OCI-LY7 (cell line): ENCODE data around the gene WDR4. TPM values are rescaled to one million over a fixed set of nuclear protein-coding genes. Genes with fewer than 3 reads are reported as not detected.

Experiments
- BruUV-seq: library from RNA; stranded (reverse); fragments of 400-500 nt; replicated peaks from 2 replicates; lab custom pipeline; 2021; lab: Mats Ljungman, UMichigan
- CTCF ChIA-PET: fragments of 300-600 bp; sonication (Branson Sonifier 250); formaldehyde crosslinking; loops from one replicate; lab custom pipeline; 2022; ENCODE audit warnings: antibody characterized with exemption; ENCODE audit not compliant: unreplicated experiment; lab: Charles Lee
- POLR2A ChIA-PET: fragments of 300-600 bp; sonication (Branson Sonifier 250); formaldehyde crosslinking; loops from one replicate; lab custom pipeline; 2022; ENCODE audit warnings: antibody characterized with exemption; lab: Charles Lee
- DNase-seq: peaks from one replicate; pipeline ENCODE4 v3.0.0-alpha.2; 2015; ENCODE audit warnings: low spot score
- H2AFZ ChIP-seq: fragments of 200-600 bp; sonication (generic), shearing (Covaris generic); 2 replicates; pipeline ENCODE4 v1.6.1; 2014; ENCODE audit warnings: mild to moderate bottlenecking, antibody characterized with exemption, low read length, moderate library complexity
- H3K27ac ChIP-seq: fragments of 200-600 bp; sonication (generic); 2 replicates; pipeline ENCODE4 v1.5.1; 2014; ENCODE audit warnings: mixed run types, low read depth, mild to moderate bottlenecking, moderate library complexity, low read length, inconsistent platforms; ENCODE audit not compliant: poor library complexity, severe bottlenecking
- H3K36me3 ChIP-seq: fragments of 200-600 bp; sonication (generic); 2 replicates; pipeline ENCODE4 v1.6.1; 2014; ENCODE audit warnings: mild to moderate bottlenecking, antibody characterized with exemption, low read length, moderate library complexity, mixed read lengths; ENCODE audit not compliant: insufficient read depth
- H3K4me1 ChIP-seq: fragments of 200-600 bp; sonication (generic); 2 replicates; pipeline ENCODE4 v1.5.1; 2014; ENCODE audit warnings: mild to moderate bottlenecking, low read length; ENCODE audit not compliant: insufficient read depth, poor library complexity, severe bottlenecking
- H3K4me2 ChIP-seq: fragments of 200-600 bp; sonication (generic); 2 replicates; pipeline ENCODE4 v1.6.1; 2014; ENCODE audit warnings: mild to moderate bottlenecking, low read length
- H3K4me3 ChIP-seq: fragments of 200-600 bp; sonication (generic); 2 replicates; pipeline ENCODE4 v1.5.1; 2014; ENCODE audit warnings: mild to moderate bottlenecking, low read depth, low read length; ENCODE audit not compliant: poor library complexity, severe bottlenecking
- H3K79me2 ChIP-seq: fragments of 200-600 bp; sonication (generic); 2 replicates; pipeline ENCODE4 v1.6.1; 2016; ENCODE audit warnings: low read depth, mild to moderate bottlenecking, low read length, moderate library complexity, mixed read lengths; ENCODE audit not compliant: insufficient read depth
- H3K9me2 ChIP-seq: fragments of 200-600 bp; sonication (generic); 2 replicates; pipeline ENCODE4 v1.6.1; 2016; ENCODE audit warnings: mild to moderate bottlenecking, low read length, mixed read lengths; ENCODE audit not compliant: insufficient read depth
- H3K9me3 ChIP-seq: fragments of 200-600 bp; sonication (generic); 2 replicates; pipeline ENCODE4 v1.6.1; 2014; ENCODE audit warnings: mild to moderate bottlenecking, mixed run types, low read length, mixed read lengths
- H4K20me1 ChIP-seq: fragments of 200-600 bp; sonication (generic); 2 replicates; pipeline ENCODE4 v1.6.1; 2014; ENCODE audit warnings: mild to moderate bottlenecking, antibody characterized with exemption, low read length, moderate library complexity, mixed read lengths; ENCODE audit not compliant: insufficient read depth
- EZH2phosphoT487 ChIP-seq: fragments of 200-600 bp; sonication (generic); IDR thresholded peaks from 2 replicates; pipeline ENCODE4 v1.6.1; 2018; ENCODE audit warnings: low read depth, borderline replicate concordance, mild to moderate bottlenecking, mixed run types, antibody characterized with exemption, low read length, moderate library complexity, mixed read lengths
- intact Hi-C: fragments of 100-400 bp; cut with micrococcal nuclease; formaldehyde crosslinking; loops from one replicate; pipeline ENCODE4 v1.10.0; 2022; ENCODE audit not compliant: unreplicated experiment
- total RNA-seq, 2 experiments: library from RNA; depleted of rRNA in 1 of 2; stranded (reverse); fragments of >200 nt in 1 of 2; shearing (Covaris generic) in 1 of 2; gene quantifications; 2 replicates each; pipeline ENCODE4 v1.2.3, GENCODE V29; 2014 to 2022
- TF ChIP-seq, protein P1 (sequence below): fragments of 200-600 bp; sonication (generic); conservative IDR thresholded peaks from 2 replicates; pipeline ENCODE4 v1.5.1; 2014; ENCODE audit warnings: mild to moderate bottlenecking, antibody characterized with exemption, low read length, moderate library complexity, mixed read lengths

The WDR4 gene
- total RNA-seq, 2 experiments from 2014 or later = 45.7 to 73.8 TPM

- ChIA-PET CTCF (no interaction called here), POLR2A (no interaction called here)
- no TSS peak for BruUV-seq
- Histone ChIP-seq H3K27ac (no peak overlapping the region), H2AFZ (no peak overlapping the region), H4K20me1 (peaks cover 5% of the 10 kb centered on the region), H3K4me1 (no peaks in the 10 kb centered on the region), H3K36me3 (peaks cover 95% of the 10 kb centered on the region), H3K4me2 (no peak overlapping the region), H3K9me3 (no peaks in the 10 kb centered on the region), H3K4me3 (no peak overlapping the region), H3K9me2 (no peaks in the 10 kb centered on the region), H3K79me2 (no peaks in the 10 kb centered on the region)
- TF ChIP-seq, protein P1, sequence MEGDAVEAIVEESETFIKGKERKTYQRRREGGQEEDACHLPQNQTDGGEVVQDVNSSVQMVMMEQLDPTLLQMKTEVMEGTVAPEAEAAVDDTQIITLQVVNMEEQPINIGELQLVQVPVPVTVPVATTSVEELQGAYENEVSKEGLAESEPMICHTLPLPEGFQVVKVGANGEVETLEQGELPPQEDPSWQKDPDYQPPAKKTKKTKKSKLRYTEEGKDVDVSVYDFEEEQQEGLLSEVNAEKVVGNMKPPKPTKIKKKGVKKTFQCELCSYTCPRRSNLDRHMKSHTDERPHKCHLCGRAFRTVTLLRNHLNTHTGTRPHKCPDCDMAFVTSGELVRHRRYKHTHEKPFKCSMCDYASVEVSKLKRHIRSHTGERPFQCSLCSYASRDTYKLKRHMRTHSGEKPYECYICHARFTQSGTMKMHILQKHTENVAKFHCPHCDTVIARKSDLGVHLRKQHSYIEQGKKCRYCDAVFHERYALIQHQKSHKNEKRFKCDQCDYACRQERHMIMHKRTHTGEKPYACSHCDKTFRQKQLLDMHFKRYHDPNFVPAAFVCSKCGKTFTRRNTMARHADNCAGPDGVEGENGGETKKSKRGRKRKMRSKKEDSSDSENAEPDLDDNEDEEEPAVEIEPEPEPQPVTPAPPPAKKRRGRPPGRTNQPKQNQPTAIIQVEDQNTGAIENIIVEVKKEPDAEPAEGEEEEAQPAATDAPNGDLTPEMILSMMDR = no peak
- no peak for TF ChIP-seq EZH2phosphoT487
- no peak for DNase-seq
- intact Hi-C loops = no loop called here
Observed at GRCh38 chr21:42857216-42857615, 22.1 kb downstream of the WDR4 start.

GRCh38 chr21:42855937-42856335, 23.4 kb downstream of the WDR4 start:
- H3K9me2 ChIP-seq = no peaks in the 10 kb centered on the region
- H3K79me2 ChIP-seq = no peaks in the 10 kb centered on the region
- no peak overlapping the region for H2AFZ ChIP-seq
- H3K9me3 ChIP-seq = no peaks in the 10 kb centered on the region
- H3K4me1 ChIP-seq = no peaks in the 10 kb centered on the region
- CTCF ChIA-PET = no interaction called here
- BruUV-seq = no TSS peak
- POLR2A ChIA-PET = no interaction called here
- no peak for DNase-seq
- H4K20me1 ChIP-seq = peaks cover 5% of the 10 kb centered on the region
- H3K4me3 ChIP-seq = no peak overlapping the region
- H3K36me3 ChIP-seq = peaks cover 98% of the 10 kb centered on the region
- intact Hi-C loops = no loop called here
- H3K27ac ChIP-seq = no peak overlapping the region
- TF ChIP-seq EZH2phosphoT487 = no peak
- TF ChIP-seq, protein P1 = no peak
- H3K4me2 ChIP-seq = no peak overlapping the region

DNA sequence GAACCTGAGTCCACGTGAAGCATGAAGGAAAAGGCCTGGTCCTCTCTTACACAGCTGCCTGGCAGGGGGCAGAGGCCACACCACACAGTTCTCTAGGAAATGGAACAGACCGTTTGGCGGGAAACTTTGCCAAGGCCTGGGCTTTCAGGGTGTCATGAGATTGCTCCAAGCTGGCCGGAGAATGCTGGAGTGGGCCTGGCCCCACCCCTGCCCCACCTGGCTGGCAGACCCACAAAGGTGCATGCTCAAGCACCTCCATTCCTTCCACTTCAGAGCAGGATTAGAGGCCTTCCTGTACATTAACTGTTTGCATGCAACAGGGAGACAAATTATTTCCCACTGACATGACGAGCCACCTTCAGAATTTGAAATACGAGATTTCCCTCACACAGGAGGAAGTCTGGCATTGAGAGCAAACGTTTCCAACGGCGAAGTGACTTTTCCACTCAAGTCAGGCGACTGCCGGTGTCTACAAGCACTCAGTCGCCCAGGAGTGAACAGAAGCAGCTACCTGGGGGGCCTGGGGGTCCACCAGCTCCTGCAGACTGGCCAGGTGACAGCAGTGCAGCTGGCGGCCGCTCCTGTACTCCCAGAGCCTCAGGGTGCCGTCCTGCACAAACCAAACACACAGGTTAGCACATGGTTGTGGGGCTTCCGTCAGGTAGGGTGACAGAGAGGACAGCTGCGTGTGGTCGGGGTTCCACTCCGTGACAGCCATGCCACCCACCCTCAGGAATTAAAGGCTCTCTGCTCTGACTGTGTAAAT, 24.0 kb downstream of the WDR4 start:
- H3K4me3 ChIP-seq = no peak overlapping the region
- no peak for TF ChIP-seq EZH2phosphoT487
- TF ChIP-seq, protein P1 = no peak
- H3K4me1 ChIP-seq = no peaks in the 10 kb centered on the region
- peaks cover 5% of the 10 kb centered on the region for H4K20me1 ChIP-seq
- no peak overlapping the region for H3K4me2 ChIP-seq
- no TSS peak for BruUV-seq
- no peaks in the 10 kb centered on the region for H3K9me3 ChIP-seq
- intact Hi-C loops = no loop called here
- DNase-seq = no peak
- H3K36me3 ChIP-seq = peaks cover 99% of the 10 kb centered on the region
- ChIA-PET POLR2A (interaction anchor here (1.4 kb wide), 1 partner anchor 12 kb away, joined by 3 read pairs; no protein-coding TSS in a partner anchor), CTCF (no interaction called here)
- H3K9me2 ChIP-seq = no peaks in the 10 kb centered on the region
- H3K79me2 ChIP-seq = no peaks in the 10 kb centered on the region
- H2AFZ ChIP-seq = no peak overlapping the region
- no peak overlapping the region for H3K27ac ChIP-seq
